ENCODE measurements around the gene EXOC3L1. TPM values are rescaled to one million over a fixed set of nuclear protein-coding genes. Genes with fewer than 3 reads are reported as not detected.

EXOC3L1 gene
- total and polyA plus RNA-seq, 2 of the 4 experiments (the other 2 are of a cell fraction): not detected

DNA sequence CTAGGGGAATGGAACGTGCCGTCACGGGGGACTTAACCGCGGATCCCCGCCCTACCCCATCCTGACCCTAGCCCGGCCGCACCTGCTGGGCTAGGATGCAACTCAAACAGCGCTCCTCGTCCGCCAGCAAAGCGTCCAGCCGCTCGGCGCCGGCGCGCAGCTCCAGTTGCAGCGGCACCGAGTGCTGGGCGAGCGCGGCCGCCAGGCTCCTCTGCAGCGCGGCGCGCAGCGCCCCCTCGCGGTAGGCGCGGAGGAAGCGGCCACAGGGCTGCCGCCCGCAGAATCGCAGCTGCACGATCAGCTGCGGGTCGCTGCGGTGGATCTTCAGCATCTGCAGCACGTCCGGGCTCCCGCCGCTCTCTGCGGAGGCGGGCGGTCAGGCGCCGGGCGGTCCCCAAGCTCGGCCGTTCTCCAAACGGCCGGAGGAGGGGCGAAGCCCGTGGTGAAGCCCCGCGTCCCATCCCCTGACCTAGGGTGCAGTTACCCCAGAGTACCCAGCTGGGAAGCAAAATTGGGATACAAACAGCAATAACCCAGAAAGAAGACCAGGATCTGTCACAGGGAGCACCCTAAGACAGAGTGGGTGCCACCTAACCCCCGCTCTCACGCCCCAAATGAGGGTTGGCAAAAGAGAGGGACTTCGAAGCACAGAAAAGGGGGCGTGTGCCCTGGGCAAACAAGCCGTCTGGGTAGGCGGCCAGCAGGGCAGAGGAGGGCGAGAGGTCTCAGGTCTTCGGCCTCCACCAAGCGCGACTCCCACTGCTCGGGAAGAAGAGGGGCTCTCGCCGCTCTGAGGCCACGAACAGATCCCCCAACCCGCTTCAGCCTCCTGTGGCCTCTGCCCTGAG is 34.4 kb downstream of the EXOC3L1 start (continued):
- TF ChIP-seq CEBPB (IDR thresholded peaks at IDR 0.05; ENCODE audit: low read depth, low read length) (no peak), CHD1 (IDR thresholded peaks at IDR 0.05; ENCODE audit: low read depth, low read length) (no peak), RFX5 (IDR thresholded peaks at IDR 0.05; ENCODE audit: low read depth, low read length) (no peak), RCOR1 (IDR thresholded peaks at IDR 0.05; ENCODE audit: insufficient replicate concordance, low read length) (peak; percentile 41), FOS (IDR thresholded peaks at IDR 0.05; ENCODE audit: low read depth, low read length) (no peak), MAFK (IDR thresholded peaks at IDR 0.05; ENCODE audit: low read depth, low read length) (no peak), SMC3 (IDR thresholded peaks at IDR 0.05; ENCODE audit: low read depth, low read length) (peak; percentile 97)
